Astrocyte (in vitro differentiated cells and primary cell): ENCODE measurements around the gene AKR1B1.

Experiments used
- EZH2 ChIP-seq: IDR thresholded peaks from 2 replicates; pipeline ENCODE4 v1.6.1; 2012; ENCODE audit warnings: mild to moderate bottlenecking, low read length, inconsistent platforms; ENCODE audit not compliant: insufficient read depth
- TF ChIP-seq, protein P1 (sequence below): IDR thresholded peaks from 2 replicates; pipeline ENCODE4 v1.5.1; 2011; ENCODE audit warnings: low read depth, mild to moderate bottlenecking, inconsistent platforms, low read length, moderate library complexity; ENCODE audit not compliant: insufficient read depth

DNA sequence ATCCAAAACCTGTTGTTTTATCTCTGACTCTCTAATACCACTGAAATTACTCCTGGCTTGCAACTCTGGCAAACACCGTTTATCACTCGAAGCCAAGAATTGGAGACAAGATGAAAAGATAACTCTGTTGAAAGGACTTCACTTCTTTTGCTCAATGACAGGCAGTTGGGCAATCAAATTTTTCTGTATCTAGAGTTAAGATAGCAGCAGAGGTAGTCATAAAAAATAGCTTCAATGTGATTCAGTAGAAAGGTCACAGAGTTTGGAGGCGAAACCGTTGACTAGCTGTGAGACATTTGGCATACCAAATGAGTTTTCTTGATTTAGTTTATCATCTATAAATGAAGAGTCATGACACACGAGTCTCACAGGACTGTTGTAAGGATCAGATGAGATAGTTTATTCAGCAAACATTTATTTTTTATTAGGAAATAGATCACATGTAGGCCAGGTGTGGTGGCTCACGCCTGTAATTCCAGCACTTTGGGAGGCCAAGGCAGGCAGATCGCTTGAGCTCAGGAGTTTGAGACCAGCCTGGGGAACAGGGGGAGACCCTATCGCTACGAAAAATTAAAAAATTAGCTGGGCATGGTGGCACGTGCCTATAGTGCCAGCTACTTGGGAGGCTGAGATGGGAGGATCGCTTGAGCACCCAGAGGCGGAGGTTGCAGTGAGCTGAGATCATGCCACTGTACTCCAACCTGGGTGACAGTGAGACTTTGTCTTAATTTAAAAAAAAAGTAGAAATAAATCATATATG, 23.6 kb downstream of the AKR1B1 start:
- TF ChIP-seq EZH2 = no peak
- TF ChIP-seq, protein P1, sequence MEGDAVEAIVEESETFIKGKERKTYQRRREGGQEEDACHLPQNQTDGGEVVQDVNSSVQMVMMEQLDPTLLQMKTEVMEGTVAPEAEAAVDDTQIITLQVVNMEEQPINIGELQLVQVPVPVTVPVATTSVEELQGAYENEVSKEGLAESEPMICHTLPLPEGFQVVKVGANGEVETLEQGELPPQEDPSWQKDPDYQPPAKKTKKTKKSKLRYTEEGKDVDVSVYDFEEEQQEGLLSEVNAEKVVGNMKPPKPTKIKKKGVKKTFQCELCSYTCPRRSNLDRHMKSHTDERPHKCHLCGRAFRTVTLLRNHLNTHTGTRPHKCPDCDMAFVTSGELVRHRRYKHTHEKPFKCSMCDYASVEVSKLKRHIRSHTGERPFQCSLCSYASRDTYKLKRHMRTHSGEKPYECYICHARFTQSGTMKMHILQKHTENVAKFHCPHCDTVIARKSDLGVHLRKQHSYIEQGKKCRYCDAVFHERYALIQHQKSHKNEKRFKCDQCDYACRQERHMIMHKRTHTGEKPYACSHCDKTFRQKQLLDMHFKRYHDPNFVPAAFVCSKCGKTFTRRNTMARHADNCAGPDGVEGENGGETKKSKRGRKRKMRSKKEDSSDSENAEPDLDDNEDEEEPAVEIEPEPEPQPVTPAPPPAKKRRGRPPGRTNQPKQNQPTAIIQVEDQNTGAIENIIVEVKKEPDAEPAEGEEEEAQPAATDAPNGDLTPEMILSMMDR = no peak
